Gastroesophageal sphincter (tissue), 4 donors: ENCODE data around the gene KAT6B. TPM values are rescaled to one million over a fixed set of nuclear protein-coding genes. Genes with fewer than 3 reads are reported as not detected.

Experiments
- ATAC-seq: fragments of 150-250 bp; one replicate; pipeline ENCODE4 v1.9.1; 2016; ENCODE audit warnings: mild to moderate bottlenecking, moderate library complexity
- H3K27ac ChIP-seq, 4 donors: fragments of 200-600 bp; sonication (generic) in 3 of 4; 1 replicate in 3 of 4; 2 replicates in 1 of 4; pipeline ENCODE4 v1.5.1; 2016 to 2019
- H3K27me3 ChIP-seq: fragments of 200-600 bp; sonication (generic); one replicate; pipeline ENCODE4 v1.5.1; 2019
- H3K36me3 ChIP-seq, 2 donors: fragments of 200-600 bp; sonication (generic); one replicate each; pipeline ENCODE4 v1.5.1; 2019; ENCODE audit warnings: control low read depth in 1 of 2
- H3K4me1 ChIP-seq, 3 donors: fragments of 200-600 bp; sonication (generic); 1 replicate in 2 of 3; 2 replicates in 1 of 3; pipeline ENCODE4 v1.5.1; 2016 to 2019; ENCODE audit warnings: control low read depth in 2 of 3
- H3K4me3 ChIP-seq, 2 donors: fragments of 200-600 bp; sonication (generic); one replicate each; pipeline ENCODE4 v1.5.1; 2019; ENCODE audit warnings: mild to moderate bottlenecking in 1 of 2, moderate library complexity in 1 of 2
- H3K9me3 ChIP-seq, 3 donors: fragments of 200-600 bp; sonication (generic); one replicate each; pipeline ENCODE4 v1.5.1; 2017 to 2019; ENCODE audit warnings: control low read depth in 2 of 3
- CTCF ChIP-seq, 4 experiments: fragments of 200-600 bp in 2 of 4; fragments of 450-650 bp in 2 of 4; sonication (generic) in 1 of 4; IDR thresholded peaks; one replicate each; pipeline ENCODE4 v1.5.1; 2017 to 2019; ENCODE audit warnings: antibody characterized with exemption in 4 of 4, mild to moderate bottlenecking in 2 of 4, moderate library complexity in 2 of 4
- EP300 ChIP-seq: sonication (generic); formaldehyde crosslinking; IDR thresholded peaks from one replicate; pipeline ENCODE4 v1.6.1; 2017; ENCODE audit warnings: antibody characterized with exemption, mild to moderate bottlenecking
- POLR2A ChIP-seq, 2 donors: fragments of 450-650 bp; IDR thresholded peaks; one replicate each; pipeline ENCODE4 v1.6.1; 2017; ENCODE audit warnings: antibody characterized with exemption in 2 of 2, mild to moderate bottlenecking in 2 of 2, moderate library complexity in 1 of 2
- POLR2AphosphoS5 ChIP-seq: sonication (generic); formaldehyde crosslinking; IDR thresholded peaks from one replicate; pipeline ENCODE4 v1.6.1; 2017; ENCODE audit warnings: antibody characterized with exemption
- WGBS, 2 donors: methylation state at CpG; one replicate each; pipeline ENCODE4 v1.1.5; 2018; ENCODE audit warnings: low coverage in 1 of 2; 5-methylcytosine and 5-hydroxymethylcytosine counted together
- total RNA-seq, 4 donors: library from RNA; depleted of rRNA; stranded (reverse); fragments of >200 nt; gene quantifications; one replicate each; pipeline ENCODE4 v1.1.0, GENCODE V29; 2016

KAT6B gene
- total RNA-seq, 4 donors from 2014 or later = 35.8 to 107 (median 82.9) TPM

GRCh38 chr10:75035975-75036708 is 209.7 kb downstream of the KAT6B start:
- peaks cover 0 to 5% of the 10 kb centered on the region in 2 donors for H3K36me3 ChIP-seq
- H3K4me3 ChIP-seq = no peak overlapping the region
- no peaks in the 10 kb centered on the region for H3K9me3 ChIP-seq
- no peaks in the 10 kb centered on the region for H3K27me3 ChIP-seq
- ATAC-seq = peak; percentile 10
- no peak for TF ChIP-seq CTCF (IDR thresholded peaks at IDR 0.05)
- no peak for TF ChIP-seq EP300
- TF ChIP-seq POLR2A (IDR thresholded peaks at IDR 0.05) = no peak
- peak; percentile 7 for TF ChIP-seq POLR2AphosphoS5
- H3K27ac ChIP-seq = no peak overlapping the region
- H3K4me1 ChIP-seq = peaks cover 0 to 16% (median 0%) of the 10 kb centered on the region in 3 donors
- WGBS, 2 donors = 79 to 94% methylated on average over 6 to 7 of the region's 10 CpGs

DNA sequence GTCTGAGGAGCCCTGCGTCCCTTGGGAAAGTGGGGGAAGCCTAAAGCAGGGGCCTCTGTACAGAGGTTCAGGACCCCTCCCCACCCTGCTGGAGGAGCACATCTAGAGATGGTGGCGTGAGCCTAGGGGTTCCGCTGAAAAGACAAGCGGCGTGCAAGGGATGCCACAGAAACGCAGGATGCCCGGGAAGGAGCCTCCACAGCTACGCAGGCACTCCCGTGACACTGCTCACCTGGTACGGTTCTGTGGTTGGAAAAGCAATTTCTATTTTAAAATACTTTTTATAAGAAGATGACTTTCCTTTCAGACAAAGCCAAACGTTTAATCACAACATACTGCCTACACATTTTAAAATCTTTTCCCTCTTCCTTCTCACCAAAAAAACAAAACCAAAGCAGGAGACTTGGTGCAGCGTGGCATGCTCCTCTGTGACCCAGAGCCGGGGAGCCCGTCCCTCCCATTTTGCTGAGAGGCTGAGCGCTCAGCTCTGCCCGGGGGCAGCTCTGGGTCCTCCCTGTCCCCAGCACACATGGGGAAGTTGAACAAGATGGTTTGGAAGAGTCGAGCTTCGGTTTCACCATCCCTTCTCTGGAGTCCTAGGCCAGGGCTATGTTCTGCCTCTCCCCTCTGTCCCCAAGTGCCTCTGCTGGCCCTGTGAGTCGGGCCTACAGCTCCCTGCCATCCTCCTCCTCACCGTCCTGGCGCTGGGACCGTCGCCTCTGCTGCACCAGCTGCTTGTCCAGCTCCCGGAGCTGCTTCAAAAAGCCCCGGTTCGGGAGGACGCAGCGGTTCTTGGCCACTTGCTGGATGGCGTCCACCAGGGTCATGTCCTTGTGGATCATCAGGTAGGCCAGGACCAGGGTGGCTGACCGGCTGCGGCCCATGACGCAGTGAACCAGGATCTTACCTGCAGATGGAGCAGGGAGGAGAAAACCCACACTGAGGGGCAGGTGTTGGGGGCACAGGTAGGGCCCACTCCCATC is 211.1 kb downstream of the KAT6B start:
- Histone ChIP-seq H3K36me3 (peaks cover 0 to 5% of the 10 kb centered on the region in 2 donors), H3K27me3 (no peaks in the 10 kb centered on the region), H3K4me3 (no peak overlapping the region), H3K4me1 (peaks cover 0 to 28% (median 3%) of the 10 kb centered on the region in 3 donors), H3K27ac (no peak overlapping the region), H3K9me3 (no peaks in the 10 kb centered on the region)
- TF ChIP-seq EP300 (no peak), POLR2AphosphoS5 (no peak), POLR2A (IDR thresholded peaks at IDR 0.05) (no peak), CTCF (IDR thresholded peaks at IDR 0.05) (no peak)
- WGBS, 2 donors = 92 to 100% methylated on average over 7 to 12 of the region's 32 CpGs
- no peak for ATAC-seq

GRCh38 chr10:75038335-75038734 is 211.9 kb downstream of the KAT6B start:
- Histone ChIP-seq H3K9me3 (no peaks in the 10 kb centered on the region), H3K27ac (peak overlapping the region in 1 of 4 donors; percentile 13), H3K27me3 (no peaks in the 10 kb centered on the region), H3K4me1 (peaks cover 0 to 33% (median 3%) of the 10 kb centered on the region in 3 donors), H3K4me3 (no peak overlapping the region), H3K36me3 (peaks cover 0 to 3% of the 10 kb centered on the region in 2 donors)
- WGBS, 2 donors = no CpG with 5 or more reads among the region's 7 CpGs
- ATAC-seq = no peak
- TF ChIP-seq EP300 (no peak), POLR2AphosphoS5 (no peak), POLR2A (IDR thresholded peaks at IDR 0.05) (no peak), CTCF (IDR thresholded peaks at IDR 0.05) (no peak)

DNA sequence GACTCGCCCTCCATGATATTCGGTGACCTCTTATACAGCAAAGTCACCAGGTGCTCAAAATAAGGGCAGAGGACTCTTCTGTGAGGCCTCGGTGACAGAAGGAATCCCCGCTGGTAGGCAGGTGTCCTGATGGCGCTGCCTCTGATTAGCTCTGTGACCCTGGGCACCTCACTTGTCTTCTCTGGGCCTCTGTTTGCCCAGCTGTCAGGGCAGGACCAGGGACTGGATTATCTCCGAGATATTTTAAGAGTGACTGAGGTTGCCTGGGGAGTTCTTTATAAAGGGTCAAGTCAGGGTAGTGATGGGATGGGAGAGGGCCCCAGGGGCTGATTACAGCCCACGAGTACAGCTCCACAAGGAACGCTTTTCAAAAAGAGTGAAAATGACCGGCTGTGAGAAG is 214.2 kb downstream of the KAT6B start:
- WGBS, 2 donors = 92 to 100% methylated on average over 3 to 8 of the region's 9 CpGs
- no peak overlapping the region for H3K4me3 ChIP-seq
- H3K36me3 ChIP-seq = no peaks in the 10 kb centered on the region
- H3K4me1 ChIP-seq = peaks cover 0 to 33% (median 3%) of the 10 kb centered on the region in 3 donors
- ATAC-seq = no peak
- no peaks in the 10 kb centered on the region for H3K9me3 ChIP-seq
- H3K27me3 ChIP-seq = no peaks in the 10 kb centered on the region
- H3K27ac ChIP-seq = no peak overlapping the region
- no peak for TF ChIP-seq POLR2AphosphoS5
- no peak for TF ChIP-seq POLR2A (IDR thresholded peaks at IDR 0.05)
- TF ChIP-seq EP300 = no peak
- TF ChIP-seq CTCF (IDR thresholded peaks at IDR 0.05) = no peak
